Right kidney (tissue), 1 donor: Measurements from ENCODE around the gene DLX3.

Experiments
- DNase-seq: peaks from one replicate; pipeline ENCODE4 v3.0.0-alpha.2; 2016

Gene DLX3

DNA sequence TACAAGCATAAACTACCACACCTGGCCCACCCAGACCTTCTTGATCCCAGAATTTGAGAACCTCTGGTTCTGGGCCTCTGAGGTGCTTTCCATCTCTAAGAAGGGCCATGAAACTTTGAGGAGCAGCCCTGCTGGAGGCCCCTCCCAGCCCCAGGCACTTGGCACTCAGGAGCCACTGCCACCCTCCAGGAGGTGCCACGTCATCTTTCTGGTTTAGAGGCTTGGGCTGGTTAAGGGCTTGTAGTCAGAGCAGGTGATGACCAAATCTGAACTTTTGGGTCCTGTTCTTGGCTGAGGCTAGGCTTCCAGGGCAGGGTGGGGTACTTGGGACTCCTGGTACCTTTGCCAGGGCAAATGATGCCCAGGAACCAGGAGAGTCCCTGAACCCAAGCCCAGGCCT lies 39.9 kb downstream of the DLX3 start:
- no peak for DNase-seq

- no peak for DNase-seq
Measured at GRCh38 chr17:49952912-49953497, 42.0 kb downstream of the DLX3 start.

- DNase-seq: no peak
Measured at GRCh38 chr17:49952209-49952911, 42.7 kb downstream of the DLX3 start.

GRCh38 chr17:49951362-49952082 lies 43.5 kb downstream of the DLX3 start:
- DNase-seq: no peak

- DNase-seq: no peak
Measured at GRCh38 chr17:49949634-49950033, 45.4 kb downstream of the DLX3 start.

DNA sequence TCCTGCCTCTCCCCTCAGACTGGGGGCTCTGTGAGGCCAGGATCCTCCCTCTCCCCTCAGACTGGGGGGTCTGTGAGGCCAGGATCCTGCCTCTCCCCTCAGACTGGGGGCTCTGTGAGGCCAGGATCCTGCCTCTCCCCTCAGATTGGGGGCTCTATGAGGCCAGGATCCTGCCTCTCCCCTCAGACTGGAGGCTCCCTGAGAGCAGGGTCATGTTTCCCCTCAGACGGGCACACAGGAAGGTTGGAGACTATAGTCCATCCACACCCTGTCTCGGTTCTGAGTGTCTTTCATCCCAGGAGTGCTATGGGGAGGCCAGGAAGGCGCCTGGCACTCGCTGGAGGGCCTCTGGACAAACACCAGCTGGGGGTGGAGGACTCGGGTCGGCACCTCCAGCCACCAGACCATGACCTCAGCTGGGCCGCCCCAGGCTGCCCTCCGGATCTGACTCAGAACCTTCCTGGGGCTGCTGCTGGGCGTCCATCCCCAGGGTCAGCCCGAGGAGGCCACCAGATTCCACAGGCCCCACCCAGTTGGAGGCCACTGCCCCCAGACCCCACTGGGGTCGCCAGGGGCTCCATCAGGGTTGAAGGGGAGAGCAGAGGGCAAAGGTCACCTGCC lies 48.0 kb downstream of the DLX3 start:
- DNase-seq: no peak

DNA sequence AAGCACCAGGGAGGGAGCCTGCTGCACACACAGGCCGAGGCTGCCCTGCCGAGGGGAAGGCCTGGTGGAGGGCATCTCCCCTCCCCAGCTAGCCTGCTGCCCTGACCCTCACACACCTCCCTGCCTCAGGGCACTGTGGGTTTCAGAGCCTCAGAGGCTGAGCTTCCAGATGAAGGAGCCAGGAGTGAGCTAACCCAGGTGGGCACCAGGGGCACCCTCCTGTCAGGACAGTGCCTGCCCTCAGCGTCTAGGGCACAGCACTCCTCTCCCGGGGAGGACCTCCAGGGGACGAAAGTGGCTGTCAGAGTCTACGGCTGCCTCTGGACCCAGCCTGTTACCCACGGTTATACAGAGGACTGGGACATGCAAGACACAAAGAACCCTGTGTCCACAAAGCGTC lies 48.8 kb downstream of the DLX3 start:
- DNase-seq: no peak

DNA sequence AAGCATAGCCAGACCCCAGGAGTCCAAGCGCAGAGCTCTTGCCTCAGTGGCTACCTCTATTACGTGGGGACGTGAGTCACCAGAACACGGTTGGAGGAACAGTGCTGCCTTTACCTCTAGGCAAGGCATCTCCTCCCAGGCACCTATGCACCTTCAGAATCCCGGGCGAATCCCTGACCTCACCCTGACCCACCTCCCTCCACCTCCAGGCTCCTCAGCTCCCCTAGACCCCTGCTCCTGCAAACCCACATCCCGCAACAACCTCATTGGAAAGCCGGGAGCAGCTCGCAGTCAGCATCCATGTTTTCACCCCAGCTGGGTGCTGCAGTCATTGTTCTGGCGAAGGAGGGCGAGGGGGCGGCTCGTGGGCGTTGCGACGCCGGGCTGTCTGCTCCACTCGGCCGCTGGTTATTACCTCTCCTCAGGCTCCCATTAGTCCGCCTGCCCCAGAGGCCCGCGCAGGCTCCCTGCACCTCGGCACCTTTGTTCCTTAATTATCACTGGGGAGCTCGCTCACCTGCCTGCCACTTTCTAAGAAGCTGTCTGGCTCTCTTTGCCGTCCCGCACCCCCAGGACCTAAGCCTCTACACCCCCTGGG lies 50.7 kb downstream of the DLX3 start:
- no peak for DNase-seq

GRCh38 chr17:49942947-49943346 lies 52.1 kb downstream of the DLX3 start:
- no peak for DNase-seq

GRCh38 chr17:49941427-49941826 lies 53.6 kb downstream of the DLX3 start:
- no peak for DNase-seq
